ENCODE data around the gene CLSTN3.

GRCh38 chr12:7188562-7189397 is 58.6 kb downstream of the CLSTN3 start:
- peak; percentile 29 to 58 (median 43) for TF ChIP-seq CTCF (IDR thresholded peaks at IDR 0.05)
- TF ChIP-seq POLR2A (IDR thresholded peaks at IDR 0.05) = no peak

Measured in testis (tissue), 2 donors.